Astrocyte (in vitro differentiated cells and primary cell): ENCODE measurements around the gene PNRC2. TPM values are rescaled to one million over a fixed set of nuclear protein-coding genes. Genes with fewer than 3 reads are reported as not detected.
A peak's percentile ranks its signal among the peaks of the same experiment; 100 is the strongest.

Source experiments
- DNase-seq: peaks from one replicate; pipeline ENCODE4 v3.0.0-alpha.2; 2010; ENCODE audit warnings: low read depth
- FAIRE-seq: peaks from 2 replicates; lab custom pipeline; 2011; peaks lifted over from hg19 to GRCh38; lab: Jason Lieb, UNC
- H2AFZ ChIP-seq: 2 replicates; pipeline ENCODE4 v1.6.0; 2012; ENCODE audit warnings: low read depth, low read length, inconsistent platforms
- H3K27ac ChIP-seq: 2 replicates; pipeline ENCODE4 v1.5.1; 2011; ENCODE audit warnings: low read depth, low read length, inconsistent platforms
- H3K27me3 ChIP-seq: 2 replicates; pipeline ENCODE4 v1.6.0; 2011; ENCODE audit warnings: low read length, inconsistent platforms; ENCODE audit not compliant: insufficient read depth
- H3K36me3 ChIP-seq: 2 replicates; pipeline ENCODE4 v1.5.1; 2011; ENCODE audit warnings: low read length, inconsistent platforms; ENCODE audit not compliant: insufficient read depth
- H3K4me1 ChIP-seq: 2 replicates; pipeline ENCODE4 v1.5.1; 2011; ENCODE audit warnings: low read length, inconsistent platforms; ENCODE audit not compliant: insufficient read depth
- H3K4me2 ChIP-seq: 2 replicates; pipeline ENCODE4 v1.6.0; 2012; ENCODE audit warnings: low read length, inconsistent platforms
- H3K4me3 ChIP-seq: 2 replicates; pipeline ENCODE4 v1.5.1; 2011; ENCODE audit warnings: low read depth, mild to moderate bottlenecking, low read length, inconsistent platforms; ENCODE audit not compliant: insufficient read depth
- H3K79me2 ChIP-seq: 2 replicates; pipeline ENCODE4 v1.6.0; 2012; ENCODE audit warnings: mild to moderate bottlenecking, low read length, inconsistent platforms; ENCODE audit not compliant: insufficient read depth
- H3K9ac ChIP-seq: 2 replicates; pipeline ENCODE4 v1.6.0; 2012; ENCODE audit warnings: mild to moderate bottlenecking, low read length, inconsistent platforms
- H3K9me3 ChIP-seq: 2 replicates; pipeline ENCODE4 v1.5.1; 2012; ENCODE audit warnings: low read depth, mild to moderate bottlenecking, low read length, inconsistent platforms; ENCODE audit not compliant: insufficient read depth
- H4K20me1 ChIP-seq: 2 replicates; pipeline ENCODE4 v1.6.0; 2012; ENCODE audit warnings: low read length, inconsistent platforms; ENCODE audit not compliant: insufficient read depth
- H3K27ac Mint-ChIP-seq: one replicate; pipeline ENCODE4 v1.8.0; 2021; ENCODE audit warnings: mild to moderate bottlenecking, mixed read lengths; ENCODE audit not compliant: unreplicated experiment
- H3K27me3 Mint-ChIP-seq: one replicate; pipeline ENCODE4 v1.8.0; 2021; ENCODE audit warnings: low read depth, mixed read lengths; ENCODE audit not compliant: unreplicated experiment
- H3K36me3 Mint-ChIP-seq: one replicate; pipeline ENCODE4 v1.8.0; 2021; ENCODE audit warnings: low read depth, mixed read lengths; ENCODE audit not compliant: unreplicated experiment
- H3K4me1 Mint-ChIP-seq: one replicate; pipeline ENCODE4 v1.8.0; 2021; ENCODE audit warnings: low read depth, mixed read lengths; ENCODE audit not compliant: unreplicated experiment
- H3K4me3 Mint-ChIP-seq: one replicate; pipeline ENCODE4 v1.8.0; 2021; ENCODE audit warnings: mild to moderate bottlenecking, moderate library complexity, mixed read lengths; ENCODE audit not compliant: unreplicated experiment
- H3K9me3 Mint-ChIP-seq: one replicate; pipeline ENCODE4 v1.8.0; 2021; ENCODE audit warnings: mild to moderate bottlenecking, mixed read lengths; ENCODE audit not compliant: unreplicated experiment
- EZH2 ChIP-seq: IDR thresholded peaks from 2 replicates; pipeline ENCODE4 v1.6.1; 2012; ENCODE audit warnings: mild to moderate bottlenecking, low read length, inconsistent platforms; ENCODE audit not compliant: insufficient read depth
- total RNA-seq: library from RNA; stranded (reverse); gene quantifications from 2 replicates; pipeline ENCODE4 v1.2.1, GENCODE V29; 2021
- TF ChIP-seq, protein P1 (sequence below): IDR thresholded peaks from 2 replicates; pipeline ENCODE4 v1.5.1; 2011; ENCODE audit warnings: low read depth, mild to moderate bottlenecking, inconsistent platforms, low read length, moderate library complexity; ENCODE audit not compliant: insufficient read depth

Gene PNRC2
- total RNA-seq, 1 donor from 2014 or later, result 83.8 TPM

GRCh38 chr1:23931491-23931880 lies 28.1 kb upstream of the PNRC2 start:
- peak overlapping the region; percentile 13 for H3K27ac Mint-ChIP-seq
- Histone ChIP-seq H3K36me3 (no peaks in the 10 kb centered on the region), H3K9ac (no peak overlapping the region), H3K4me2 (peak overlapping the region; percentile 76), H2AFZ (no peak overlapping the region), H4K20me1 (no peaks in the 10 kb centered on the region), H3K79me2 (no peaks in the 10 kb centered on the region), H3K27ac (no peak overlapping the region), H3K27me3 (peaks cover 3% of the 10 kb centered on the region), H3K9me3 (no peaks in the 10 kb centered on the region), H3K4me1 (no peaks in the 10 kb centered on the region), H3K4me3 (no peak overlapping the region)
- no peaks in the 10 kb centered on the region for H3K9me3 Mint-ChIP-seq
- H3K36me3 Mint-ChIP-seq, result no peaks in the 10 kb centered on the region
- H3K4me1 Mint-ChIP-seq, result peaks cover 8% of the 10 kb centered on the region
- TF ChIP-seq, protein P1, sequence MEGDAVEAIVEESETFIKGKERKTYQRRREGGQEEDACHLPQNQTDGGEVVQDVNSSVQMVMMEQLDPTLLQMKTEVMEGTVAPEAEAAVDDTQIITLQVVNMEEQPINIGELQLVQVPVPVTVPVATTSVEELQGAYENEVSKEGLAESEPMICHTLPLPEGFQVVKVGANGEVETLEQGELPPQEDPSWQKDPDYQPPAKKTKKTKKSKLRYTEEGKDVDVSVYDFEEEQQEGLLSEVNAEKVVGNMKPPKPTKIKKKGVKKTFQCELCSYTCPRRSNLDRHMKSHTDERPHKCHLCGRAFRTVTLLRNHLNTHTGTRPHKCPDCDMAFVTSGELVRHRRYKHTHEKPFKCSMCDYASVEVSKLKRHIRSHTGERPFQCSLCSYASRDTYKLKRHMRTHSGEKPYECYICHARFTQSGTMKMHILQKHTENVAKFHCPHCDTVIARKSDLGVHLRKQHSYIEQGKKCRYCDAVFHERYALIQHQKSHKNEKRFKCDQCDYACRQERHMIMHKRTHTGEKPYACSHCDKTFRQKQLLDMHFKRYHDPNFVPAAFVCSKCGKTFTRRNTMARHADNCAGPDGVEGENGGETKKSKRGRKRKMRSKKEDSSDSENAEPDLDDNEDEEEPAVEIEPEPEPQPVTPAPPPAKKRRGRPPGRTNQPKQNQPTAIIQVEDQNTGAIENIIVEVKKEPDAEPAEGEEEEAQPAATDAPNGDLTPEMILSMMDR, result no peak
- TF ChIP-seq EZH2, result no peak
- no peak overlapping the region for H3K4me3 Mint-ChIP-seq
- no peaks in the 10 kb centered on the region for H3K27me3 Mint-ChIP-seq
- DNase-seq (no peak), FAIRE-seq (no peak)

GRCh38 chr1:23936481-23937176 lies 23.0 kb upstream of the PNRC2 start:
- DNase-seq, result no peak
- no peak for FAIRE-seq

GRCh38 chr1:23947366-23947765 lies 12.3 kb upstream of the PNRC2 start:
- Histone ChIP-seq H3K79me2 (no peaks in the 10 kb centered on the region), H4K20me1 (no peaks in the 10 kb centered on the region), H3K27me3 (peaks cover 3% of the 10 kb centered on the region), H2AFZ (no peak overlapping the region), H3K9ac (no peak overlapping the region), H3K4me3 (no peak overlapping the region), H3K4me2 (no peak overlapping the region), H3K4me1 (peaks cover 11% of the 10 kb centered on the region), H3K27ac (no peak overlapping the region), H3K9me3 (no peaks in the 10 kb centered on the region), H3K36me3 (no peaks in the 10 kb centered on the region)
- H3K9me3 Mint-ChIP-seq, result peaks cover 8% of the 10 kb centered on the region
- H3K27me3 Mint-ChIP-seq, result no peaks in the 10 kb centered on the region
- H3K27ac Mint-ChIP-seq, result no peak overlapping the region
- TF ChIP-seq EZH2, result no peak
- TF ChIP-seq, protein P1, result no peak
- FAIRE-seq (no peak), DNase-seq (no peak)
- no peak overlapping the region for H3K4me3 Mint-ChIP-seq
- H3K4me1 Mint-ChIP-seq, result peaks cover 9% of the 10 kb centered on the region
- no peaks in the 10 kb centered on the region for H3K36me3 Mint-ChIP-seq

More at GRCh38 chr1:23936481-23937176, 23.0 kb upstream of the PNRC2 start:
- Mint-ChIP-seq H3K27me3 (no peaks in the 10 kb centered on the region), H3K9me3 (no peaks in the 10 kb centered on the region), H3K36me3 (no peaks in the 10 kb centered on the region), H3K4me3 (no peak overlapping the region), H3K27ac (no peak overlapping the region), H3K4me1 (peaks cover under 1% of the 10 kb centered on the region)
- H3K9me3 ChIP-seq, result no peaks in the 10 kb centered on the region
- H3K27me3 ChIP-seq, result no peaks in the 10 kb centered on the region
- H3K27ac ChIP-seq, result no peak overlapping the region
- H3K4me2 ChIP-seq, result no peak overlapping the region
- H3K79me2 ChIP-seq, result no peaks in the 10 kb centered on the region
- H4K20me1 ChIP-seq, result no peaks in the 10 kb centered on the region
- H3K4me1 ChIP-seq, result no peaks in the 10 kb centered on the region
- TF ChIP-seq, protein P1, result no peak
- H3K4me3 ChIP-seq, result no peak overlapping the region
- no peak overlapping the region for H3K9ac ChIP-seq
- no peak overlapping the region for H2AFZ ChIP-seq
- no peaks in the 10 kb centered on the region for H3K36me3 ChIP-seq
